Stimulated activated naive CD4-positive, alpha-beta T cell (primary cell): ENCODE data around the gene MRGPRG.

Experiments
- DNase-seq, 6 experiments: peaks; one replicate each; lab custom pipeline; 2025; lab: John Stamatoyannopoulos, UW

Gene MRGPRG

DNA sequence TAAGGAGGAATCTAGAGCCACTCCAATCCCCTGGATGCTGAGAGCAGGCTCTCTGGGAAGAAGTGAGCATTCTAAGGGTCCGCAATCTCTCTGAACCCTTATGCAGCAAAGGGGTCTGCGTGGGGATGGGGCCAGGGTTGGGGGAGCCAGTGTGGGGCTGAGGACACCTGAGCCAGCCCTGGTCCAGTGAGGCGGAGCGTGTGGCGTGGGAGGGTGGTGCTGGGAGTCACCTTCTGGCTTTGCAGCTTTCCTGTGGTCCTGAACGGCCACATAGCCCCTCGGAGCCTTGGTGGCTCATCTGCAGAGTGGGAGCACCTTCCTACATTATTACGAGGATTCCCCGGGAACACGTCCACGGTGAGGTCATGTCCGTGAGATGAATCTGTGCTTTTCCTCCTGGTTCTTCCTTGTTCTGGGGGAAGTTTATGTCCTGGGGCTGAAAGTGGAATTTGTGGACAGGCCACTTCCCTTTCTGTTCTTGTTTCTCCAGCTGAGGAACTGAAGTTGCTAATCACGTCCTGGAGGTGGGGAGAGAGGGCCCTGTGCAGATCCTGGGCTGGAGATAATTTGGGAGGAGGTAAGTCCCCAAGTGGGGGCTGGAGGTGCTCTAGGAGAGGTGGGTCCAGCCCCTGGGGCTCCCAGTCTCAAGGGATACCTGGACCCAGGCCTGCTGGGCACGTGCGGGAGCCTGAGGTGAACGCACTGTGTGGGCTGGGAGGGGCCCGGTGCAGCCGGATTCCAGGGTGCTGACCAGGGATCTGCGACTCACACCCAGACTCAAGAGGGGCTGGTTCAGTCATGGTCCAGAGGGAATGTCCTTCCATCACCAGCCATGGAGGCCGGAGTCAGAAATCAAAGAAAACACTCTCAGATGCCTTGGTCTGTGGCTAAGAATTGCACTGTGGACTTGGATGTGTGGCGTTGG is 7.5 kb upstream of the MRGPRG start:
- DNase-seq: no peak

DNA sequence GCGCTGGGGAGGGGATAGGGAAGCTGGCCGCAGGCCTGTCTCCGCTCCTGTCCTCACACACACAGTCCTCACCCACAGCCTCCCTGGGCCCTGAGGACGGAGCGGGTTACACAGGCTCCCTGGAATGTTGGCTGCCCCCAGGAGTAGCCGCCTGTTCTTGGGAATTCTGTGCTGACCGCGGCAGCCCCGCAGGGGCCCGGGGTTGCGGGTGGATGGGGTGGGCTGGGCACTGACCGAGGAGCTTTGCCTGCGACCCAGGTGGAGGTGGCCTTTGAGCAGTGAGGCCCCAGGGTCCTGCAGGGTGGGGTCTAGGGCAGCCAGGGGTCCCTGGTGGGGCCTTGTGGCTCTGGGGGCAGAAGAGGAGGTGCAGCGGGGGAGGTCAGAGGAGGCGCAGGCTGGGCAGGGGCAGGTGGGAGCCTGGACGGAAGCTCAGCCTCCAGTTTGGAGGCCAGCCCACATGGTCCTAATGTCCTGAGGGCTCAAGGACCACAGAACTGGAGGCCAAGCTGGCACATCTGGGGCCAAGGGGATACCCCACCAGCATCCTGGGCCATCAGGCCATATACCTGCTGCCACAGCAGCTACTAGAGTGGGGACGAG is 6.6 kb upstream of the MRGPRG start:
- no peak for DNase-seq

DNA sequence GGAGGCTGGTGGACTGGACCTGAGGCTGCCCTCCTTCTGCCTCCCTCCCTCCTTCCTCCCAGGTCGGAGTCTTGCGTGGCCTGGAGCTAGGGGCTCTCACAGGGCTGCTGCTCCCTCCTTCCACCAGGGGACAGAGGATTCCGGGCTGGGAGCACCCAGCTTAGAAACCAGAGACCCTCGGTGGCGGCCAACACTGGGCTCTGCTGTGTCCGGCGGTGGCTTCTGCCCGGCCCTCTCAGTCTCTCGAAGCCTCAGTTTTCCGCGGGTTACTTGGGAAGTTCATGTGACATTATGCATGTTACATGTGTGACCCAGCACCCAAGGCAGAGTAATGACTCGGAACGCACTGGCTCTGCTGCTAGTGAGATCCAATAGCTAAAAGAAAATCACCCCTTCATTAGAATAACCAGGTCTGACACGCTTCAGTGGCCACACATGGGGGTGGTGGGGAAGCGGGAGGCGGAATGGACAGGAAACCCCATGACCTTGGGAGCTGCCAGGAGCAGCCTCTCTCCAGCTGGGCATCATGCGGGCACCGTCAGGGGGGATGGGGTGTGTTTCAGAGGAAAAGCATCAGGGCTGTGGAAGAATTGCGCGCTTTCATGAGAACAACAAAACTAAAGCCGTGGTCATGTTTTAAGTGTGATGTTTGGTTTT is 5.9 kb upstream of the MRGPRG start:
- DNase-seq: no peak

DNA sequence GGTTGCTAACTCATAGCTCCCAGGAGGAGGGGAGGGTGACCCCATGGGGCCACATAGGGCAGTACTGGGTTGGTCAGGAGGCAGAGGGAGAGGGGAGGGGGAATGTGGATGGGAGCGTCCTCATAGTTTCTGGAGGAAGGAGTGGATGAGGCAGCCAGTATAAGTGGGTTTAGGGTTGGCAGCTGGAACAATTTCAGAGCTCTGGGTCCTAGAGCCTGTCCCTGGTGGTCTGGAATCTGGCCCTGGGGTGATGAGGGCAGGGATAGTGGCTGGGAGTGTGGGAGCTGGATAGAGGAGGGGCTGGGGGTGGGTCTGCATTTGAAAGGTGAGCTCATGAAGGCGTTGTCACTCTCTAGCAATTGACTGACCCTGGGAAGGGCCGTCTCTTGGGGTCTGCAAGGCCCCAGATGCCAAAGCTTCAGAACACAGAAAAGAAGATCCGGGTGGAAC is 5.3 kb upstream of the MRGPRG start:
- DNase-seq: no peak

DNA sequence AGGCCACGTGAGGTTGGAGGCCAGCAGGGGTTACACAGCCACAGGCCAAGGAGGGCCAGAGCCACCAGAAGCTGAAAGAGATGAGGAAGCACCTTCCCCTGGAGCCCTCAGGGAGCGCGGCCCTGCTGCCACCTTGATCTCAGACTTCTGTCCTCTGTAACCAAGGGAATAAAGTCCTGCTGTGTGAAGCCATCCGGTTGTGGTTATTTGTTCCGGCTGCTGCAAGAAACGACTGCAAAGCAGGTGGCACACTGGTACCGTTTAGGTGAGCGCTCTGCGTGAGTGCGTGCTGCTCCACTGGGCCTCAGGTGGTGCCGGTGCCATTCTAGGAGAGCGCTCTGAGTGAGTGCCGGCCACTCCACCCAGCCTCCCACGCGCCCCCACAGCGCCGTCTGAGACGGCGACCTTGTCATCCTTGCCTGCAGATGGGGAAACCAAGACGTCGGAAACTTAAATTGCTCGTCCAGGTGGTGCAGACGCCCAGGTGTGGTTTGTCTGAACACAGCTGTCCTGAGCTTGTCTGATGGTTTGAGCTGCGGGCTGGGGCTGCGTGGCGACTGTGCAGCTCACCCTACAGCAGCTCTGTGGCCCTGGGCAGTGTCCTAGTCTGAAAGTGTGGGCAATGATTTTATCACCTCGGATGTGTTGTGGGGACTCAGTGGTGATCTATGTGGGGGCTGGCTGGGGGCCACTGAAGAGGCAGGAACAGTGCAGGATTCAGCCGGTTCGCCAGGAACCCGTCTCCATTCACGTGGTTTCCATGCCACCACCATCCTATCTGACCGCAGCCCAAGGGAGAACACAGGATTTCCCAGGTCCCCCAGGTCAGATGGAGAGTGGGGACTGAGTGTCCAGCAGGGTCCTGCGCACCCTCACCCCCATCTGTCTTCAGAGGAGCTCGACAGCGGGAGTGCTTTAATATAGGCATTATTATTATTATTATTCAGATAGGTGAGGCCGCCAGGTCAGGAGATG is 4.6 kb upstream of the MRGPRG start:
- no peak for DNase-seq

DNA sequence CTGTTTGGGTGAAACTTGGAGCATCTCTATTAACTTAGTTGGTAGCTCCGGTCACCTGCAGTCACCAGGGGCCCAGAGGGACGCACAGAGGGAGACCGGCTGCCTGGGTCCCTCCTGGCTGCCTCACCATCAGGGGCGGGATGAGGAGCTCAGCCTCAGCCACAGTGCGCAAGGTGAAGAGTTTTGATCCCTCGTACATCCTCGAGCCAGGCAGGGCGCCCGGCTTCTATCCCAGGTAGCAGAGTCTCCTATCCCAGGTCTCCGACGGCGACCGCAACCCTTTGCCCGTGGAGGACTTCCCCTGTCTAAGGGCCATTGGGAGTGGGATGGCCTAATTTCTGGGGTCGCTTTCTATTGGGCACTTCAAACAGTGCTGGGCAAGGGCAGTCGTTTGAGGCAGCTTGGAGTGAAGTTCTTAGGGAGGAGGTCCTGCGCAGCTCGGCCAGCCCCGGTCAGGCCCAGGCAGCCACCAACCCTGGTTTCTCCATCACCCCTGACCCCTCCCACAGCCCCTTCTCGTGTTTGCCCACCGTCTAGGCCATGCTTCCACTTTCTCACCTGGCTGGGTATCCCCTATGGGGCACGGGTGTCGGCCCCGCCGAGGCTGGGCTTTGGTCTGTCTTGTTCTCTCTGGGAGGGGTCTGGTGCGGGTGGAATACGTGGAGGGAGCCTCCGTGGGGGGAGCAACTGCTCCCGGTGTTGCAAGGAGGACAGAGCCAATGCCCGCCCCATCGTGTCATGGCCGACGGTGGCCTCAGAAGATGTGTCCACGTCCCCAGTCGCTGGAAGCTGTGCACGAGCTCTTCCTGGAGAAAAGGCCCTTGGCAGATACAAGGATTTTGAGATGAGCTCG is 3.6 kb upstream of the MRGPRG start:
- no peak for DNase-seq

DNA sequence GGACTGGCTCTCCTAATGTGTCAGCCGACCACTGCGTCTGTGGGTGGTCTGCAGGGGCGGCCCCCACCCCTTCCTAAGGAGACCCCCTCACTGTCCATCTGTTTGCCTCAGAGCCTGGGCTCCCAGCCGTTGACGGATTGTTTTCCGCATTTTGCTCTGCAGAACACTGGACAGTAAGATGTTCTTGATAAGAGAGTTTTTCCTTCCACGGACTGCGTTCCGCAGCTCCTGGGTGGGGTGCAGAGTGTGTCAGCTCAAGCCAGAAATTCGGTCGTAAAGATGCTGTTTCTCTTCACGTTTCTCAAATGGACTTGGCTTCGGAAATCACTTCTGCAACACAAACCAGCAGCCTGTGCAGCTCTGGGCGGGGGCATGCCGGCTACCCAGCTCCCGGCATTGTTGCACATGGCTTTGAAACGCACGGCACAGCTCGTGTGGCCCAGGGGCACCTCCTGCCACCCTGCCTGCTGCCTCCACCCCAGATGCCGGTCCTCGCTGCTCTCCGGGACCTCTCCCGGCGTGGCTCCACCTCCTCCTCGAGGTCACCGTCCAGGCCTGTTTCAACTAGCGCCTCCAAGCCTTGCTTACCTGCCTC is 2.9 kb upstream of the MRGPRG start:
- DNase-seq: no peak

DNA sequence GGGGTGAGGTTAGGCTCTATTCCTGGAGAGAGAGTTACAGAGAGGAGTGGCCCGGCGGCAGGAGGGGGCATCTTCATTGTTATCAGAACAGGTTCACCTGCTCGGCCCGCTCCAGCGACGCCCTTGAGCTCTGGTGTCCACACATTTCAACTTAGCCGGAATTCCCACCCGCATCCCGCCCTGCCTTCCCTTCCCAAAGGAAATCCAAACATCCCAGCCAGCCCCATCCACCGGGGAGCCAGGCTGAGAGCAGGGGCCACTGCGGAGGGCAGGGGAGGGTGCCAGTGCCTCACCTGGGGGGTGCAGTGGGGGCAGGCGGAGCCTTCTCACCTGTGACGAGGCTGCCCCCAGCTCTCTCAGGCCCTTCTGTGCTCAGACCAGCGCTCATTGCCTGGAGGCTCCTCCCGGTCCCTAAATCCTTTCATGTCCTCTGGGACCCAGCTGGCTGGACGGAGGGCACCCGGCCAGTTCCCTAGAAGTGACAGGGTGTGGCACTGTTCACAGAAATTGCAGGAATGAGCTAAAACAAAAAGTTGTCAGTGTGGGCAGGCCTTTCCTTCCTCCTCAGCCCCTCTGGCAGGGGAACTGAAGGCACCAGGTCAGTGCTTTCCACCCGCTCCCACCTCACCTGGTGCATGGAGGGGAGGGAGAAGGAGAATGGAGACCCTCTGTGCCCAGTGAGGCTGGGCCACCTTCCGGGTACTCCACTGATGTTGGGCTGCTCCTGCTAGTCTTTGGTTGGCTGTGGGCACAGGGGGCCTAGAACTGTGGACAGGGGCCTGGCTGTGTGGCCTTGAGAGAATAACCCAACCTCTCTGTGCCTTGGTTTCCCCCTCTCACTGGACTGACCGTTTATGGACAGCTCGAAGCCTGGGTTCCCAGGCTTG is 2.2 kb upstream of the MRGPRG start:
- no peak for DNase-seq

DNA sequence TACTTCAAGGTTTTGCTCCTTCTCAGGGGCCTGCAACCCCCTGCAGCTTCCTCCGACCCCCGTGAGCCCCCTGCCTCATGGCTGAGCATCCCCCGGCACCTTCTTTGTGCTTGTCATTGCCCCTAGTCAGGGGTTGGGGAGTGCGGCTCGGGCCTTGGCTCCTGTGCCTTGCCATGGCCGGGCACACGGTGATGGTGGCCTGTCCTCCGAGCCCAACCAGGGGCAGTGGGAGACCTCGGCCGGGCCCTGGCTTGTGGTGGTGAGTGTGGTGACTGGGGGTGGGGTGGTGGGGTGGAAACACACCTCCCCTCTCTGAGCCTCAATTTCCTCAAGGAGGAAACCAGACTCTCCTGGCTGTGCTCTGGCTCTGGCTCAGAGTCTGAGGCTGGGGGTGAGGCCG is 1.5 kb upstream of the MRGPRG start:
- DNase-seq: no peak

DNA sequence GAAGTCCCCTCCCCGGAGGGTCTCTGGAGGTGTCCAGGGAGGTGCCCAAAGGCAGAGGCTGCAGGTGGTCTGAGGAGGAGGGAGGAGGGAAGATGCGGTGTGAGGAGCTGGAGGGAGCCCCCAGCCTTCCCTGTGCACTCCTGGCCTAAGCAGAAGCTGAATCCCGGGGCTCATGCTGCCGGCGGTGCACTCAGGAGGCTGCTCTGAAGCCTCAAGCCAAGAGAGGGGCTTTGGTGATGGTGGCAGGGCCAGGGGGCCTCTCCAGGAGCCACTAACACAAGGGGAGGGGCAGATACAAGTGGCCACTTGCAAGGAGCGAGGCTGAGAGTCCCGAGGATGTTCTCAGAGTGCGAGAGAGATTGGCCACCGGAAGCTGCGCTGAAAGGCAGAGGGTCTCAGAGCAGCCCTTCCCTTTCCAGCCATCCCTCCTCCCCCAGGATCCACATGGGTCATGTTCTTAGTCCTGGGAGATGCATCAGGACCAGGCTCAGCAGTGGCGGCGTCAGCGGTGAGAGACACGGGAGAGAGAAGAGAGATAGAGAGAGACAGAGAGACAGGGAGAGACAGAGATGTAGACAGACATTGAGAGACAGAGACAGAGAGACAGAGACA is 774 bp upstream of the MRGPRG start:
- no peak for DNase-seq

DNA sequence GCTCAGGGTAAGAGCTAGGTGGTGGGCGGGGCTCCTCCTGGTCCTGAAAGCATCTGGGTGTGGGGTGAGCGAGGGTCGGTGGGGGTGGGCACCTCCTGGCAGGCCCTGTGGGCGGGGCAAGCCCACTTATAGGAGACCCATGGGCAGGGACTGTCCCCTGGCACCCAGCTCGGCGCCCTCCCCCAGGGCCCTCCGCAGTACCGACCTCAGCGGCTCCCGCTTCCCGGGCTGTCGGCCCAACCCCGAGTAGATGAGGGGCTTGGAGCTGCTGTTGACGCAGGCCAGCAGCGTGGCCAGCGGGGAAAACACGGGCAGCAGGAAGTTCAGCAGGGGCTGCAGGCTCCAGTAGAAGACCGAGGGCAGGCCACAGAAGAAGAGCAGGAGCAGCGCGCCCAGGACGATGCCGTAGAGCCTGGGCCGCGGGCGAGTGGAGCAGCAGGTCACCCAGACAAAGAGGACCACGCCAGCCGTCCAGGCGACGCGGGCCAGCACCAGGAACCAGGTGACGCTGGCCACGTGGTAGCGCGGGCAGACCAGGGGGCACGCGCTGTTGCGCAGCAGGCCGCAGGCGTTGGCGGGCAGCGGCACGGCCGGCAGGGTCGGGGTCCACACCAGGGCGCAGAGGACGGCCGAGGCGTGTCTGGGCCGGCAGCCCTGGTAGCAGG is 663 bp downstream of the MRGPRG start:
- no peak for DNase-seq

DNA sequence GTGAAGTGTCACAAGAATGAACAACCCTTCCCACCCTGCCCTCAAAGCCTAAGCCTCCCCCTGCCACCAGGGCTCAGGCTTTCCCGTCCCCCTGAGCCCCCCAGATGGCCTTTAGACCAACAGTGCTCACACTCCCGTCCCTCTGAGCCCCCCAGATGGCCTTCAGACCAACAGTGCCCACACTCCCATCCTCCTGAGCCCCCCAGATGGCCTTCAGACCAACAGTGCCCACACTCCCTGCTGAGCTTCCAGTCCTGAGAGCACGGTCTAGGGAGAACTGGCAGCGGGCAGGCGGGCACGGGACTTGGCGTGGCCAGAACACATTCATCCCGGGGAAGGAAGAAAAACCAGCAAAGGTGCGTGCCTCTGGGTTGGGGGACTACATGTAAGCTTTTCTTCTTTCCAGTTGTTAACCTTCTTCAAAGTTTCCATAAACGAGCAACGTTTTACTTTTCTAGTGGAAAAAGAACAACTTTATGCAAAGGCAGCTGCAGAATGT is 2.5 kb downstream of the MRGPRG start:
- DNase-seq: no peak

DNA sequence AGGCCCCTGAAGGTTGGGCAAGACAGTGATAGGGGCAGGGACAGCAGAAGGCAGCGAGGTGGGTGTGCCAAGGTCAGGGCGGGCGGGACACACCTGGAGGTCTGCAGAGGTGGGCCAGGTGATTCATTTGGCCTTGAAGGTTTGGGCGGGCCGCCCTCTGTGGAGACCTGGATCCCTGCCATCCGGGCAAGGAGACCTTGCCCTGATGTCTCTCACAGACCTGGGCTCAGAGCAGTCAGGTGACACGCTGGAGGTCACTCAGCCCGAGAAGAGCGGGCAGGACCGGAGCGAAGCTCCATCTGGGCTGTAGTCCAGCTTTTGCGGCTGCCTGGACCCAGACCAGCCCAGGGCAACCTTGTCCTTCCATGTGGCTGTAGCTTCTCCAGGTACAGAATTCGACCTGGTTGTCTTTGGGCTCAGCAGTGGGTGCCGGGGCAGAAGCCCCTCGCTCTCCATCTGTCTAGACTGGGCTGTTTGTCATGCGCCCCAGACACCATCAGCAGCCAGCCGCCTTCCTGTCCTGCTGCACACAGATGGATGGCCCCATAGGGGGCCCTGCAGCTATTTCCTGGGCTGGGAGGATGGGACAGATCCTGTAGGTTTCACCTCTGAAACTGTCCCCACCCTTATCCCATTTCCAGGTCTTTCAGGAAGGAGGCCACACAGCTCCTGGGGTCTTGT is 3.1 kb downstream of the MRGPRG start:
- DNase-seq: no peak

DNA sequence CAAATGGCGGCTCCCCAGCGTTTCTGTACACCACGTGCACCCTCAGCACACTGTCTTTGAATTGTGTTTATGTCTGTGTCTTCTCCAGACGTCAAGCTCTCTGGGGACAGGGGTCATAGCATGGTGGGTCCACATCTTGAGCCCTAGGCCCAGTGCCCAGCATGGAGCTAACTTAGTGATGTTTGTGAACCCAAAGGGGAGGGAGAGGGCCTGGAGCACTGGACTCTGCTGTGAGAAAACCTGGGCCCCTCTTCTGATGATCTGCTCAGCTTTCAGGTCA is 4.3 kb downstream of the MRGPRG start:
- DNase-seq: no peak

DNA sequence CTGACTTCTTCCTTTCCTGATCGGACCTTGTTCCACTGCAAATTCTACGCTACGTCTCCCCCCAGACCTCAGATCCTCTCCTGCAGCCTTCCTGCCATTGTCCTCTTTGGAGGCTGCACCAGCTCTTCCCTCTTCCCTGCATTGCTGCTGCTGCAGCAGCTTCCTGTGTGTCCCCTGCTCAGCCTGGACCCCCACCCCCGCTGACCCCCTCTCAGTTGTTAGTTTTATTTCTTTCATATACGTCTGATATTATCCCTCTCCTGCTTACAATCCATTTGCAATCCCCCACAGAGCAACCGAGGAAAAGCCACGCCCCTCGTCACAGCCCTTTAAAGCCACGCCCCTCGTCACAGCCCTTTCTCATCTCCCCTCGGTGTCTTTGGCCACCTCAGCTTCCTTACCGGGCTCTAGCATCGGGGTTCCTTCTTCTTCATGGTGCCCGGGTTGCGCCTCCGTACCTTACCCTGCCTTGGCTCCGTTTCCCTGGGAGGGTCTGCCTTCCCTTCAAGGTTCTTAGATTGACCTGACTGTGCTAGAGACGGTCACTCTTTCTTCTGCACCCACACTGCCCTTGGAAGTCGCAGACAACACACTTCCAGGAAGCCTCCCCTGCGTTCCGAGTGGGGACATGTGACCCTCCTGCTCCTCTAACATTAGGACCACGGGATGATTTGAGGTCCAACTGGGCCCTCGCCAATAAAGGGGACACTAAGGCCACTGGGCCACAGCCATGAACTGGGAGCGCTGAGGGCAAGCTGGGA is 4.8 kb downstream of the MRGPRG start:
- DNase-seq: no peak

DNA sequence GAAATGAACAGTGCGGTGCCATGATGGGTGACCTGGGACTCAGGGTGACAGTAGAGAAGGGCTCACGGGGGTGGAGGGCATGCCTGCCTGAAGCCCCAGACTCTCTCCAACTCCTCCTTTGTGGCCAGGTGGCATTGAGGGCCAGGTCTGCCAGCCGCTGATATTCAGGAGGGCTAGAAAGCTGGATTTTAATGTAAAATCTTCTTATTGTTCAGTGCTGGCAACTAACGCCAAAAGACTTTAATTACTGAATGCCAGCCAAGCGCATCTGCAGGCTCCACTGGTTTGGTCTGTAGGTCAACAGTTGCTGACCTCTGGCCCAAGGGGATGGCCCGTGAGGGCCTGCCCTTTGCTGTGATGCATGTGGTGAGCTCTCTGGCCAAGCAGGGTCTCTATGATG is 10.3 kb downstream of the MRGPRG start:
- DNase-seq: no peak

DNA sequence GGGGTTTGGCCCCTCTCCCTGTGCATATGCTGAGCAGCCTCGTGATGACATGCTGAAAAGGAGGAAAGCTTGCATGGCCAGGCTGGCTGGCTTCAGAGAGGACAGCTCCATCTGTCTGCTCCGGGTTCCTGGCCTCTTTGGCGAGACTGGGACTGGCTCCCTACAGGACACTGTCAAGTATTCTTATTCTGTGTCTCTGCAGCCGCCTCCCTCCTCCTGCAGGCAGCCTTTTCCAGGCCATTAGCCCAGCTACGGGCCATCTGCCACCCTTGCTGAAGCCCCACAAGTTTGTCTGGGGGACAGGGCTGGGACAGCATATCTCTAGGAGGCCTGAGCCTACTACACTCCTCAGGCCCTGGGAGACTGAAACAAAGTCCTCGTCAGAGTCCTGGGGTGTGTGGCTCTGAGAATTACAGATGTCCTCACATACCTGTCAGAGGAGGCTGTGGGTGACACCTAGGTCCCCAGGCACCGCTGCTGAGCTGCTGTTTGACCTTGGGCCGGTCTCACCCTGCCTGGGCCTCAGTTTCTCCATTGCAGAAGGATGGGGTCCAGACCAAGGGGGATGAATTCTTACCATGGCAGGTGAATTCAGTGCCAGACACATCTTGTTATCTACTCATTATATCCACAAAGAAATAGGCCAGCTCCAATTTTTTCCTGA is 11.0 kb downstream of the MRGPRG start:
- no peak for DNase-seq
